ENCODE results near the gene YWHAQ.

YWHAQ gene

DNA sequence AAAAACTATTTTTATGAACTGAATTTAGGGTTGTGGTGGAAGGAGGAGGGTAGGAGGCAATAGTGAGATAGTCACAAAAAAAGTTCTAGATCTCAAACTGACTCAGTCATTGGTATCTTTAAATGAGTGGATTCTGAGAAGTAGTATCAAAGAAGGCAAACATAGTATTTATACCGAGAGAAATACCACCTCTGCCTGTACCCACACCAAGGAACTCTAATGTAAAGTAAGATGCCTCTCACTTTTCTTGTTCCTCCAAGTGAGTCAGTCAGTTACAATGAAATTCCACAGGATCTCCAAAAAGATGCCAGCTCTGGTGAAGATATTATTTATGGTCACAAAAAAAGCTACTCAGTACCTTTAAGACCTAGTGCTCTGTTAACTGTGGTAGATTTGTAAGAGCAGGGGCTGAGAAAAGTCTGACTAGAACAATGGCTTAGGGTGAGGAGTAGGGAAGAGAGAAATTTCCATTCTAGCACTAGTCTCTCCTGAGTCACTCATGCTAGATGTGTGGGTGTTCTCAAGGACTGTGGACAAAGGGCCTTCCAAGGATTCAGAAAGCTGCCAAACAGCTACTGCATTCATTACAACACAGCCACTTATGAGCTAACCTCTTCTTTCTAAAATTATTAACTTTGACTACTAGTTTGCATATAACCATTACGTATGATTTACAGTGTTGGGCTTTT is 36.3 kb downstream of the YWHAQ start:
- TF ChIP-seq, protein P1, sequence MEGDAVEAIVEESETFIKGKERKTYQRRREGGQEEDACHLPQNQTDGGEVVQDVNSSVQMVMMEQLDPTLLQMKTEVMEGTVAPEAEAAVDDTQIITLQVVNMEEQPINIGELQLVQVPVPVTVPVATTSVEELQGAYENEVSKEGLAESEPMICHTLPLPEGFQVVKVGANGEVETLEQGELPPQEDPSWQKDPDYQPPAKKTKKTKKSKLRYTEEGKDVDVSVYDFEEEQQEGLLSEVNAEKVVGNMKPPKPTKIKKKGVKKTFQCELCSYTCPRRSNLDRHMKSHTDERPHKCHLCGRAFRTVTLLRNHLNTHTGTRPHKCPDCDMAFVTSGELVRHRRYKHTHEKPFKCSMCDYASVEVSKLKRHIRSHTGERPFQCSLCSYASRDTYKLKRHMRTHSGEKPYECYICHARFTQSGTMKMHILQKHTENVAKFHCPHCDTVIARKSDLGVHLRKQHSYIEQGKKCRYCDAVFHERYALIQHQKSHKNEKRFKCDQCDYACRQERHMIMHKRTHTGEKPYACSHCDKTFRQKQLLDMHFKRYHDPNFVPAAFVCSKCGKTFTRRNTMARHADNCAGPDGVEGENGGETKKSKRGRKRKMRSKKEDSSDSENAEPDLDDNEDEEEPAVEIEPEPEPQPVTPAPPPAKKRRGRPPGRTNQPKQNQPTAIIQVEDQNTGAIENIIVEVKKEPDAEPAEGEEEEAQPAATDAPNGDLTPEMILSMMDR (IDR thresholded peaks at IDR 0.05): no peak

DNA sequence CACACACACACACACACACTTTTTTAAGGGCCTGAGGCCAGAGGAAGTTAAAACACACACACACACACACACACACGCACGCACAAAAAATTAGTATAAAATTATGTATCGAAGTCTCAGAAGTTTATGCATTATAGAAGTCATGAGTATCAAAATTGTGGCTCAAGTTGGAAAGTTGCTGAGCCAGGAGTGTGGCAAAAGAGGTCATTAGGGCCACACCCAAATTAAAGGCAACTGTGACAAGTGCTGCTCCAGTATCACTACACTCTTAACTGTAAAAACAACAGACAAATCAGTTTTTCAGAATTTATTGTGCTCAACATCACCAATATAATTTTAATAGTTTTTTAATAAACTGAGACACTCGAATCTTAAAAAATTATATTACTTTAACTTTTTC is 36.9 kb downstream of the YWHAQ start:
- TF ChIP-seq, protein P1 (IDR thresholded peaks at IDR 0.05): no peak

DNA sequence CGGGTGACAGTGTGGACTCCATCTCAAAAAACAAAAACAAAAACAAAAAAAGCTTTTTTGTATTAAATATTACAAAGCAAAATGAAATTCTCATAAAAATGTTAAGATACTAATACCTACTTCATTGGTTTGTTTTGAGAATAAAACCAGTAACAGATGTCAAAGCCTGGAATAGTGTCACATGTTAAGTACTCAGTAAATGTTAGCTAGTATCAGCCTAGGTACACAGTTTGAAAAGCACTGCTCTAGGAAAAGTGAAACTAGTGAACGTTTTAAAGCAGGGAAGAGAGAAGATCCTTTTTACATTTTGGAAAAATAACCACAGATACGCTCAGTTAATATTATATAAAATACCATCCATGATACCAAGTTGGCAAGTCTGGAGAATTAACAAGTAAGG is 38.1 kb downstream of the YWHAQ start:
- TF ChIP-seq, protein P1 (IDR thresholded peaks at IDR 0.05): no peak

DNA sequence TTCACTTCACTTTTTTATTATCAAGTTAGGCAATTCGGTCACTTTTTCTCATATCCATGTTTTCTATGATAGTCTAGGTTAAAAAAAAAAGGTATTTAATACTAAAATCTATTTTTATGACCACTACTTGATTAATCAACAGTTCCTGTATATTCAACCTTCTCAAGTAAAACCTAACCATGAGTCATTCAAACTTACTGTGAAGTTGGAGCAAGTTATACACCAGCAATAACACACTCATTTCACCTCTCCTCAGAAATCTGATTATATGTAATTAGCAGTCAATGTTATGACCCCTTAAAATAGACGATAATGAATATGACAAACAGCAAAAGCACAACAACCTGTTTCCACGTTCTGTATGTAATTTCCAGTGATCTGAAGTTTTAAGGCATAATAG is 40.2 kb downstream of the YWHAQ start:
- TF ChIP-seq, protein P1 (IDR thresholded peaks at IDR 0.05): no peak

DNA sequence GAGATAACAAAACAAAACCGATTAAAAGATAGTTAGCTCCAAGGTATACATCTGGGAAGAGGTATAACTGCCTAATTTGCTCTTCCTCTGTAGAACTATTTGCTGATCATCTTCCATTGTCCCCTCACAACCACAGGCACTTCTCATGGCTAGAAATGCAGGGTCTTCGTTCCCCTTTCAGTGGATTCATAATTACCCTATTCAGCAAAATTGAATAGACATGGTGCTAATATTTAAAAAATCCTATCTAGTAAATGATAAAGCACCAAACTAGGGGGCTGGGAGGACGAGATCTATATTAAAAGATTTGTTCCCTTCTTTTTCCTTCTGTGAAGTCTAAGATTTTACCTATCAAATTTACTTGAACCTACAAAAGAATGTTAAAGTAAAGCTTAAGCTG is 44.3 kb downstream of the YWHAQ start:
- TF ChIP-seq, protein P1 (IDR thresholded peaks at IDR 0.05): no peak

DNA sequence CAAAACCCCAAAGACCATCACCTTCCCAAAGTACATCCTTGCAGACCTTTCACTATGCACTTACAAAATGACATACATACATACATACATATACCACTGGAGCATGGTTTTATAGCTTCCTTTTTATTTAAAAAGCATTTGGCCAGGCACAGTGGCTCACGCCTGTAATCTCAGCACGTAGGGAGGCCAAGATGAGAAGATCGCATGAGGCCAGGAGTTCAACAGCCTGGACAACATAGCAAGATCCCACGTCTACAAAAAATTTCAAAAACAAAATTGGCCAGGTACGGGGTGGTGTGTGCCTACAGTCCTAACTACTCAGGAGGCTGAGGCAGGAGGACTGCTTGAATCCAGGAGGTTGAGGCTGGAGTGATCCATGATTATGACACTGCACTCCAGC is 45.3 kb downstream of the YWHAQ start:
- TF ChIP-seq, protein P1 (IDR thresholded peaks at IDR 0.05): no peak

DNA sequence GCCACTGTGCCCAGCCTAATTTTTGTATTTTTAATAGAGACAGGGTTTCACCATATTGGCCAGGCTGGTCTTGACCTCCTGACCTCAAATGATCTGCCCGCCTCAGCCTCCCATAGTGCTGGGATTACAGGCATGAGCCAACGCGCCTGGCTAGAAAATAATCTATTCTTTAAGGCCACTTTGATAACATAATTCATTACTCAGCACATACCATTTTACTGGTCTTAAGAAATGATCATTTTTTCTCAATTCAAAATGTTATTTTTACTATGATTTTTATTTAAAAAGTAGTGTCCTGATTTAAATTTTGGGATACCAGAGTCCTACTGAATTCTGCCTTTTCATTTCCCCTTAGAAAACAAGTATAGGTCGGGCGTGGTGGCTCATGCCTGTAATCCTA is 48.2 kb downstream of the YWHAQ start:
- TF ChIP-seq, protein P1 (IDR thresholded peaks at IDR 0.05): no peak

Data from LNCAP (cell line).